Stimulated activated CD8-positive, alpha-beta memory T cell treated with anti-CD3 and anti-CD28 coated beads, Interleukin-4, amount 100 ng/mL, for 1 hour (primary cell): ENCODE data around the gene WNK4.
"Not testable (repeated sequence)": the region's sequence is repeated elsewhere in the genome, so short reads cannot be mapped to it uniquely, and the experiment has no call there.

Experiments
- DNase-seq, 2 donors: peaks; one replicate each; pipeline ENCODE4 v3.0.0-alpha.2; 2020; ENCODE audit warnings: low read depth in 2 of 2, low spot score in 1 of 2

Gene WNK4

GRCh38 chr17:42769964-42770363, 10.4 kb upstream of the WNK4 start:
- DNase-seq, result not testable (repeated sequence)

GRCh38 chr17:42772945-42773289, 7.5 kb upstream of the WNK4 start:
- no peak for DNase-seq

- DNase-seq, result peak; percentile 37 to 58
These were observed 6.9 kb upstream of the WNK4 start, which contains the start of gene VPS25 for GRCh38 chr17:42773290-42774035. TSS of gene VPS25 (plus strand) at chr17:42773449. CDS start at chr17:42773476, 27 bp downstream.

DNA sequence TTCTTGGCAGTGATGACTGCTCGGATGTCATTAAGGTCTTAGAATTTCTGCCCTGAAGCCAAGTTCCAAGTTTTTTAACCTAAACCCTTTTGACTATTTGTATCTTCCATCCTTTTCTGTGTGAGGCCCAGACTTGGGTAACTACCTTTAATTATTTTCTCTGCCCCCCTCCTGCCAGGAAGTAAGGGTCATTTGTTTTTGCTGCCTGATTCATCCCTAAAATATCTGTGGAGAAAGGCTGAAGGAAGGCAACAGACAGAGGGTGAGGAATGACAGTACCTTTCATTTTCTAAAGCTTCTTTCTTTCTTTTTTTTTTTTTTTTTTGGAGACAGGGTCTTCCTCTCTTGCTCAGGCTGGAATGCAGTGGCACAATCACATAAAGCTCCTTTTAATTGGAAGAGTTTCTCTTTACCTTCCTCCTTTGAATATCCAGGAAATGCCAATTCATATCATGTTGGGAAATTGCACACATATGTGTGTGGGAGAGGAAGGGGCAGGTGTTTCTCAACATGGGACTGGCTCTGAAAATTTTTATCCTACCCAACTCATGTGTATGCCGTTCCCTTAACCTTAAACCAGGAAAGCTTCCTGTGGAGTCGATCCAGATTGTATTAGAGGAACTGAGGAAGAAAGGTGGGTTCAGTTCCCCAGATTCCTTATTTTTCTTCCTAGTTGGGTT, 6.2 kb upstream of the WNK4 start:
- DNase-seq, result no peak

DNA sequence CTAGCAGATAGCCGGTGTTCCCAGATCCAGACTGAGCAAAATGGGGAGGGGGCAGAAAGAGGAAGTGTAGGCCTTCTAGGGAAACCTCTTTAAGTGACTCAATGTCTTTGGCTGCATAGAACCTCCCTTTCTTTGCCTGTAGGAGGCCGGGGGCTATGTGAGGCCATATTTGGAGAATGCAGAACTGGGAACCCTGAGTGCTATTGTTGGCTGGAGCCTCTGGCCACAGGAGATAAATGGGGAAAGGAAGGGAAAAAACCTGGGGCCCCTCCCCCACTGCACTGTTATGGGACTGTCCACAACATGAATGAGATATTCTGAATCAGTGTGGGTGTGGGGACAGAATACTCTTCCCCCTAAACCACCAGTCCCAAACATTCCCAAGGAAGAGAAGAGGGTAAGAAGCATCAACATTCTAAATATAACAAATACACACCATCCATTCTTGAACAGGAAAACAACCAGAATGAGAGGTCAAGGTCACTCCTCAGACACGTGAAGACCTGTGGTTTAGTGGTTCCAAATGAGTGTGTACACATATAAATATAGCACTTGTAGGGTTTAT, 4.8 kb upstream of the WNK4 start:
- DNase-seq, result no peak

DNA sequence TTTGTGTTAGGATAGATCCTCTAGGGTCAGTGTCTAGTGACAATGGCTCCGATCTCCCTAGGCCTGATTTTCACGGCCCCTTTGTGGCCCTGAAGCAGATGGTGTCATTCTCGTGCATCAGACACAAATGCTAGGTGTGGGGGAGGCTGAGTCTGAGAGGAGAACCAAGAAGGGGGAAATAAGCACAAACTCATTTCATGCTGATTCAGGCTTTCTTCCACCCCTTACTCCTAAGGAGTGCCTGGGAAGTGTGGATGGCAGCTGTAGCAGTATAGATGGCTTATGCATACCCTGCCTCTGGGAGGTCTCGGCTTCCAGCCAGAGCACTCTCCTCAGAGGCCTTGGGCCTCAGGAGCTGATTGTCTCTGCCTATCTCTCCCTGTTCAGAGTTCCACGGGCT, 1.8 kb upstream of the WNK4 start:
- DNase-seq, result no peak

DNA sequence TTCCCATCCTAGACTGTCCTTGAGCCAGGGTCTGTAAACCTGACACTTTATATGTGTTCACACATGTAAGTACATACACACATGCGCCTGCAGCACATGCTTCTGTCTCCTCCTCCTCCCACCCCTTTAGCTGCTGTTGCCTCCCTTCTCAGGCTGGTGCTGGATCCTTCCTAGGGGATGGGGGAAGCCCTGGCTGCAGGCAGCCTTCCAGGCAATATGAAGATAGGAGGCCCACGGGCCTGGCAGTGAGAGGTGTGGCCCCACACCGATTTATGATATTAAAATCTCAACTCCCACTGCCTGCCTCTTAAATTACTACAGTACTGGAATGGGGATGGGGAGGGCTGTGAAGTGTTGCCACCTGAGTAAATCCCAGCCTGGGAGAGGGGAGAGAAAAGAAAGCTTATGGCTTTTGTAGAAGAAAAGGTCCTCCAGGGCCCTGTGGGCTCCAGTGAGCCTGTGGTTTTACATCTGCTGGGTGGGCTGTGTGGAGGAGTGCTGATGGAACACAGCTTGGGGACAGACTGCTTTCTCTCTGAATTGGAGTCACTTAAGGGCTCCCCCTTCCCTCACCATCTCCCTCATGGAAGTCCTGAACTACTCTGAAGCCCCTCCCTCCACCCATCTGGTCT, 990 bp upstream of the WNK4 start:
- DNase-seq, result no peak

- no peak for DNase-seq
These were observed 635 bp downstream of the WNK4 start for GRCh38 chr17:42780851-42781638.

- DNase-seq, result no peak
These were observed 1.3 kb downstream of the WNK4 start for GRCh38 chr17:42781639-42782165.

GRCh38 chr17:42782166-42783061, 2.0 kb downstream of the WNK4 start:
- no peak for DNase-seq

DNA sequence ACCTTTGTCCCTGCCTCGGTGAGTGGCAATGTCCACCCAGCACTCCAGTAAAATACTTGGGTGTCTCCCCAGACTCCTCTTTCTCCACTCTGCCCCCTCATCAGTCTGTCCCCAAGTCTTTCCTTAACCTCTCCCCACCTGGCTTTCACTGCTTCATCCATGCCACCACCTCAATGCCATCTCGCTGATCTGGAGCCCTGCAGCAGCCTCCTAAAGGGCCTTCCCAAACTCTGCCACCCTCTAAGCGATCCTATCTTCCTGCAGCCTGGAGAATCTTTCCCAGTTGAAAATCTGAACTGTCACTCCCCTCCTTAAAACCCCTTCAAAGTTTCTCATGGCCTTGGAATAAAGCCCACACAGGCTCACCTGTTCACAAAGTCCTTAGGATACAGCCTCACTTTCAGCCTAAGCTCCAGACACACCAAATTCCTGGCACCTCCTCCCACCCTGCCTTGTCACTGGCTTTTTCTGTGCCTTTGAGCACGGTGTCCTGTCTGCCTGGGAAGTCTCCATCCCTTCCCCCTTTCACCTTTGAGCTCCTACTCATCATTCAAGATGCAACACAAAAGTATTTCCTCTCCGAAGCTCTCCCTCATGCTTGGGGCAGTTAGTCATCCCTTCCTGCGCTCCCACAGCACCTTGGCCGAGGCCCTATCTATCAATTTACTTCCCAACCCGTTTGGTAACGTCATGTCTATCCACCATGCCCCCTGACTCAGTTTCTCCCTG, 2.8 kb downstream of the WNK4 start:
- DNase-seq, result no peak

DNA sequence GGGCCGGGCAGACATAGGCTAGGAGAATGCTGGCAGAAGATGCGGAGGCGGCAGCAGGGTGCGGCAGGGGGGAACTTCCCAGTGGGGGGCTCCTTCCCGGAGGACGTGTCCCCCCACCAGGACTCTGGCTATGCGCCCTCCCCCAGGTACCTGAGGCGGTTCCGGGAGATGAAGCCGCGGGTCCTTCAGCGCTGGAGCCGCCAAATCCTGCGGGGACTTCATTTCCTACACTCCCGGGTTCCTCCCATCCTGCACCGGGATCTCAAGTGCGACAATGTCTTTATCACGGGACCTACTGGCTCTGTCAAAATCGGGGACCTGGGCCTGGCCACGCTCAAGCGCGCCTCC, 3.4 kb downstream of the WNK4 start:
- no peak for DNase-seq

- no peak for DNase-seq
These were observed 4.0 kb downstream of the WNK4 start for GRCh38 chr17:42784409-42784808.

- no peak for DNase-seq
These were observed 4.6 kb downstream of the WNK4 start for GRCh38 chr17:42784811-42785592.

DNA sequence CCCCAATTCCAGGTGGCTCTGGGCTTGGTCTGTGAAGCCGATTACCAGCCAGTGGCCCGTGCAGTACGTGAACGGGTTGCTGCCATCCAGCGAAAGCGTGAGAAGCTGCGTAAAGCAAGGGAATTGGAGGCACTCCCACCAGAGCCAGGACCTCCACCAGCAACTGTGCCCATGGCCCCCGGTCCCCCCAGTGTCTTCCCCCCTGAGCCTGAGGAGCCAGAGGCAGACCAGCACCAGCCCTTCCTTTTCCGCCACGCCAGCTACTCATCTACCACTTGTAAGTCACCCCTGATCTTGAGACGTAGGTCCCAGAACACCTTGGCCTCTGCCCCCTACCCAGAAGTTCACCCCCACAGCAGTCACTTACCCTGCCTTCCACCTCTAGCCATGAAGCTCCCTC, 6.9 kb downstream of the WNK4 start:
- DNase-seq, result no peak

DNA sequence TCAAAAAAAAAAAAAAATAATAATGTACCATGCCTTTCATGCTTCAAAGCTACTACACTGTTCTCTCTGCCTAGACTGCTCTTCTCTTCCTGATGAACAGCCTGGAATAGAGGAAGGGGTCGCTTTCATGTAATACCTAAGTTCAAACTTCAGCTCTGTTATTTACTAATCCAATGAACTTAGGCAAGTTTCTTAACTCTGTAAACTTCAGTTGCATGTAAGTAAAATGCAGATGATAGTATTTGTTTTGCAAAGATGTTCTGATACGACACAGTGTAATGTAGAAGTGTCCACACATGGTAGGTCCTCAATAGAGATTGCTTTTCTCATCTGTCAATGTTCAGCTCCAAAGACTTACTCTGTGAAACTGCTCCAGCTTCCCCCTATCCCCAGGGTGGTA, 11.5 kb downstream of the WNK4 start:
- no peak for DNase-seq

- DNase-seq, result no peak
These were observed 12.1 kb downstream of the WNK4 start for GRCh38 chr17:42792545-42792944.

DNA sequence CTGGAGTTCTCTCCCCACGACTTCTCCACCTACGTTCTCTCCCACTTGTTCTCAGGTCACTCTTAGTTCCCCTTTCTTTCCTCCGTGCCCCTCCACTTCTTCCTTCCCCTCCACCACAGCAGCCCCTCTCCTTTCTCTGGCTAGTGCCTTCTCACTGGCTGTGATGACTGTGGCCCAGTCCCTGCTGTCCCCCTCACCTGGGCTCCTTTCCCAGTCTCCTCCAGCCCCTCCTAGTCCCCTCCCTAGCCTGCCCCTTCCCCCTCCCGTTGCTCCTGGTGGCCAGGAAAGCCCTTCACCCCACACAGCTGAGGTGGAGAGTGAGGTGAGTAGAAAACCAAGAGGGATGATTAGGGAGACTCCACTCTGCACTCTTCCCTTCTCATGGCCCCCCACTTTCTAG, 14.7 kb downstream of the WNK4 start:
- DNase-seq, result no peak

GRCh38 chr17:42795465-42795864, 15.1 kb downstream of the WNK4 start:
- DNase-seq, result no peak
